Fibroblast of lung (primary cell): Measurements from ENCODE around the gene GRIN3B.

Experiments
- EZH2 ChIP-seq: IDR thresholded peaks from 2 replicates; pipeline ENCODE4 v1.5.1; 2012; ENCODE audit warnings: low read length, control low read depth, mild to moderate bottlenecking; ENCODE audit errors: missing control alignments
- TF ChIP-seq, protein P1 (sequence below), 2 donors: IDR thresholded peaks in 1 of 2; conservative IDR thresholded peaks in 1 of 2; 1 replicate in 1 of 2; 2 replicates in 1 of 2; pipeline ENCODE4 v1.5.1; 2011 to 2012; ENCODE audit warnings: low read length in 2 of 2, control low read depth in 1 of 2, inconsistent platforms in 1 of 2, low read depth in 1 of 2, mild to moderate bottlenecking in 1 of 2

DNA sequence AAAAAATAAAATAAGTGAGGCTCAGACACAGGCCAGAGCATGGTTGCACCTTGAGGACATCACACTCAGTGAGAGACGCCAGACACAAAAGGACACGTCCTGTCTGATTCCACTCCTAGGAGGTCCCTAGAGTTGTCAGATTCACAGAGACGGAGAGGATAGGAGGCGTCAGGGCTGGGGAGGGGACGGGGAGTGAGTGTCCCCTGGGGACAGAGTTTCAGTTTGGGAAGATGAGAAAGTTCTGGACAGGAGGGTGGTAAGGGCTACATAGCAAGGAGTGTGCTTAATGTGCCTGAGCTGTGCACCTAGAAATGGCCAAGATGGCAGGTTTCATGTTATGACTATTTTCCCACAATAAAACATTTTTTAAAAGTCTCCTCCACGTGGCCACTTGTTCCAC is 2.2 kb upstream of the GRIN3B start:
- TF ChIP-seq, protein P1, sequence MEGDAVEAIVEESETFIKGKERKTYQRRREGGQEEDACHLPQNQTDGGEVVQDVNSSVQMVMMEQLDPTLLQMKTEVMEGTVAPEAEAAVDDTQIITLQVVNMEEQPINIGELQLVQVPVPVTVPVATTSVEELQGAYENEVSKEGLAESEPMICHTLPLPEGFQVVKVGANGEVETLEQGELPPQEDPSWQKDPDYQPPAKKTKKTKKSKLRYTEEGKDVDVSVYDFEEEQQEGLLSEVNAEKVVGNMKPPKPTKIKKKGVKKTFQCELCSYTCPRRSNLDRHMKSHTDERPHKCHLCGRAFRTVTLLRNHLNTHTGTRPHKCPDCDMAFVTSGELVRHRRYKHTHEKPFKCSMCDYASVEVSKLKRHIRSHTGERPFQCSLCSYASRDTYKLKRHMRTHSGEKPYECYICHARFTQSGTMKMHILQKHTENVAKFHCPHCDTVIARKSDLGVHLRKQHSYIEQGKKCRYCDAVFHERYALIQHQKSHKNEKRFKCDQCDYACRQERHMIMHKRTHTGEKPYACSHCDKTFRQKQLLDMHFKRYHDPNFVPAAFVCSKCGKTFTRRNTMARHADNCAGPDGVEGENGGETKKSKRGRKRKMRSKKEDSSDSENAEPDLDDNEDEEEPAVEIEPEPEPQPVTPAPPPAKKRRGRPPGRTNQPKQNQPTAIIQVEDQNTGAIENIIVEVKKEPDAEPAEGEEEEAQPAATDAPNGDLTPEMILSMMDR (conservative IDR thresholded peaks at IDR 0.05 in 1 of 2, IDR thresholded peaks at IDR 0.05 in 1 of 2; ENCODE audit: low read depth in 1 of 2, low read length in 2 of 2), result no peak
- TF ChIP-seq EZH2, result no peak
